Midbrain (tissue), 1 donor: ENCODE measurements around the gene MYG1.
"Not testable (repeated sequence)": the region's sequence is repeated elsewhere in the genome, so short reads cannot be mapped to it uniquely, and the experiment has no call there.

Source experiments
- DNase-seq: peaks from one replicate; lab custom pipeline; 2025; lab: John Stamatoyannopoulos, UW

MYG1 gene

DNA sequence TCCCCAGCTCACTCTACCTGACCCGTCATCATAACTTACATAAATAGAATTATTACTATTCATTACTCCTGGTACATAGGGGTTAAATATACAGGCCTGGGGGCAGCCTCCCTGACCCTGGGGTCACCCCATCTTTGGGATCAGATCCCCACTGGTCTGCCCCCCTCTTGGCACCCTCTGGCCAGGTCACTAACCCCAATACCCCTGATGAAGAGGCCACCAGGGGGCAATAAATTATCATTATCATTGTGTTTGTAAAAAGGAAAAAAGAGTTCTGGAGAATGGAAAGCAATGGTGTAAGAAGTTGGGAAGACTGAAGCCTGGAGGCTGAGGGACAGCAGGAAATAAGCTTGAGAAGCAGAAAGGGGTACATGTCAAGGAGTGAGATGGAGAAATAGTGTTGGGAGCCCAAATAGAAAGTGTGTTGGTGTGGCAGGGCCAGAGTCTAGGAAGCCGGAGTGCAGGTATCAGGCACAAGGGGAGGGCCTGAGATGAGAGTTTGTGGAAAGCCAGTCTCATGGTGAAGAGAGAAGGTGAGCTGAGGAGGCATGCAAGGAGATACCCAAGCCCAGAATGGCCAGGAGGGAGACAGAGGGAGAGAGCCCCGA lies 28.0 kb downstream of the MYG1 start:
- no peak for DNase-seq

DNA sequence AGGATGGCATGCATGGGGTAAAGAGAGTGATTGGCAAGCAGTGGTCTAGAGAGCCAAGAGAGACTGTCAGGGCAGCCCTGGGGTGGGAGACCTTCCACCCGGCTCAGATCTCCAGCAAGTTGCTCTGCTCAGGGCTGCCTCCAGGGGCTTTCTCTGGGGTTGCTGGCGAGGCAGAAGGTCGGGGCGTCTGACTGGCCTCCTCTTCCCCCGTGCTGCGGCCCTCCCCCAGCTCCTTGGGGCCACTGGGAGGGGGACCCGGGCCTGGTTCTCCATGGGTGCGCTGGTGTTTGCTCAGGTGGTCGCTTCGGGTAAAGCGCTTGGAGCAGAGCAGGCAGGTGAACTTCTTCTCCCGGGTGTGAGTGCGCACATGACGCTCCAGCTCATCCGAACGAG lies 28.5 kb downstream of the MYG1 start:
- no peak for DNase-seq

DNA sequence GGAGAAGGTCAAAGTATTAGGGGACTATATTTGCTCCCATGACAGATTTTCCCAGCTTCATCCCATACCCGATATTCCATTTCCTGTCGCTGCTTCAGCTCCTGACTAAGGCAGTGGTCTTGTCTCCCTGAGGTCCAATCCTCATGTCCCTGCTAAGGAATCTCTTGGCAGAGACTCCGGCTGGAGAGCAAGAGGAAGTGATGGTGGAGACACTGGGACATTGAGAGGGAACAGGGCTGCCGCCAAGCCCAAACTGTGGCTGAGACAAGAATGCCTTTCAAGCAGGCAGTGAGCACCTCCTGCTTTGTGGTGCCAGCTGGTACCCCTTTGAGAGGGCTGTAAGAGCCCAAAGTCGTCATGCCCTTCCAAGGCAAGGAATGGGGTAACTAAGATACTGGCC lies 31.2 kb downstream of the MYG1 start:
- DNase-seq = no peak

DNA sequence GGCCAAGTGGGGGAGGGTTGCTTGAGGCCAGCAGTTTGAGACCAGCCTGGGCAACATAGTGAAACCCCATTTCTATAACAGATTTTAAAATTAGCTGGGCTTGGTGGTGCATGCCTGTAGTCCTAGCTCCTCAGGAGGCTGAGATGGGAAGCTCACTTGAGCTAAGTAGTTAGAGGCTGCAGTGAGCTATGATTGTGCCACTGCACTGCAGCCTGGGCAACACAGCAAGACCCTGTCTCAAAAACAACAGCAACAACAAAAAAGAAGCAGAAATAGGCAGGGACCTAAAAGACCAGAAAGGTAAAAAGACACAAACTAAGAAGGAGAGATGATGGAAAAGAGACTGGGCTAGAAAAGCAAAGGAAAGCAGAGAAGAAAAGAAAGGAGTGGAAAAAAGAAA lies 32.8 kb downstream of the MYG1 start:
- not testable (repeated sequence) for DNase-seq

DNA sequence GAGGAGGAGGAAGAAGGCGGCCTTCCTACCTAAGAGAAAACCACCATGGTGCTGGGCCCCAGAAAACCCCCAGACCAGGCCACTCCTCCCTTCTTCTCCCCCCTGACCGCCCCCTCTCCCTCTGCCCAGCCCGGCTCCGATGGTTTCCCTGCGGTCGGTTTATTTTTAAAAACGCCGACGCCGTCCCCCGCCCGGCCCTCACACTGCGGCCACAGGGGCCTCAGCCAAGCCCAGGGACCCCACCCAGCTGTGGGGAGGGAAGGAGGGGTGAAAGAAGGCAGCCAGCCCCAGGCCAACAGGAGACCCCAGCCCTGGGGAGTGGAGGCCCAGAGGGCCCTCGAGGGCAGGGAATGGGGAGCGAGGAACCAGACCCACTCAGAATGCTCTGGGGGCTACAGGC lies 33.2 kb downstream of the MYG1 start:
- DNase-seq = no peak

DNA sequence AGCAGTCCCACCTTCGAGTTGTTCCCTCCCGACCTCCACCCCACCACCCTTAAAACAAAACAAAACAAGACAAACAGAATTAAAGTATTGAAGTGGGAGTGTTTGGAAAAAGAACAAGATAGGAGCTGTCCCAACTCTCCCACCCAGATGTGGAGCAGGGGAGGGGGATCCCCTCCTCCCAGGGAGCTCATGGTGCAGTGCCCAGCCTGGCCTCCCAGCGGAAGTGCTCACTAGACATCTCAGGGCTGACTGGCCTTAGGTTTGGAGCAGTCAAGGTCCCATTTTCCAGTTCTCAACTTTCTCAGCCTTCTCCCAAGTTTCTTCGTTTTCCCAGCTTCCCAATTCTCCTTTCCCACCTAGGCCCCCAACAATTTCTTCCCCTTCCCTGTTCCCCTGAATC lies 33.8 kb downstream of the MYG1 start:
- no peak for DNase-seq

DNA sequence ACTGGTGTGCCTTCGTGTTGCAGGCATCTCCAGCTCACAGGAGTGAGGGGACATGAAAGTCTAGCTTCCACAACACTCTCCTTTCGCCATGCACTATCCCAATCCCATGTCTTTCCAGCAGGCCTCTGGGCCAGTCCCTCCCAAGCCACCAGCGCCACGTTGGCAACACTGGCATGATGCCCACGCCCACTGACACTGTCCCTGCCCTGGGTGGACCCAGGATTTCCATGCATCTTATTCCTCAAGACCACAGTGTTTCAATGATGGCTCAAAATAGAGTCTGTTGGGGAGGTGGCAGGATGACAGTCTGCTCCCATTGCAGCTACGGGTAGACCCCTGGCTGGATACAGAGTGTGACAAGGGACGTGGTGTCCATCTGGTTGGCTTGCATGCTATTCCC lies 34.4 kb downstream of the MYG1 start:
- no peak for DNase-seq

DNA sequence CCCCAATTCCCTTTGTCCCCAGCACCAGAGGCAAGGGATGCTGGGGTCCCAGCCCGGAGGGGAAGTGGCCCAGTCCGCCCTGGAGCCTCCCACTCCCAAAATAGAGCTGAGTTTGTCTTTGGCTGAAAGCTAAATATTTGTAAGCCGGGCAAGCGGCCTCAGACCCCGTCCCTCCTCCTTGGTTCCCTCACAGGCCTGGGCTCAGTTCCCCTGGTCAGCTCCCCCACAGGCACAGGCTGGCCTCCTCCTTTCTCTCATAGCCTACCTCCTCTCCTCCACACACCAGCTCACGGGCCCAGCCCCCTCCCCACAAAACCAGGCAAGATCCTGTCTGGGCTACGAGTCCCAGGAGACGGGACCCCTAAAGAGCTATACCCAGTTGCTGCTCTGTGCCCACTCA lies 35.3 kb downstream of the MYG1 start:
- DNase-seq = no peak

DNA sequence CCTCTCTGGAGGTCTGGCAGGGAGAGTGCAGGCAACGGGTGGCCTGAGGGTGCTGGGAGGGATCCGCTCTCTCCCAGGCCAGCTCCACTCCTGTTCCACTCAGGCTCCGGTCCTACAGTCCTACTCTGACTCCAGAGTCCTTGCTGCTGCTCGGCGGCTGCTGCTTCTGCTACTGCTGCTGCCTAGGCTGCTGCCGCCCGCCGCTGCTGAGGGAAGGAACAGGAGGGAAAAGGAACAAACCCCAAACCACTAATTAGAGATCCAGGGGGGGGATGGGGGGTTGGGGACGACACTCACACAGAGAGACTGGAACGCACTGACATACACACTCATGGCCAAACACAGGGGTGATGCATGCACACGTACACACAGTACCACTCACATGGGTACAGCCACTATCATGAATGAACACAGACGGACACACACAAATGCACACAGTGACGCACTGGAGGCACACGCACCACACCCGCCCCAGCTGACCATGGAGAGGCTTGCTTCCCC lies 36.7 kb downstream of the MYG1 start, which contains the start of gene SP7:
TSS of gene SP7 (minus strand) at position 174 of the 501 bp plus-strand sequence. CDS start 708 bp downstream, outside the sequence.
- no peak for DNase-seq

DNA sequence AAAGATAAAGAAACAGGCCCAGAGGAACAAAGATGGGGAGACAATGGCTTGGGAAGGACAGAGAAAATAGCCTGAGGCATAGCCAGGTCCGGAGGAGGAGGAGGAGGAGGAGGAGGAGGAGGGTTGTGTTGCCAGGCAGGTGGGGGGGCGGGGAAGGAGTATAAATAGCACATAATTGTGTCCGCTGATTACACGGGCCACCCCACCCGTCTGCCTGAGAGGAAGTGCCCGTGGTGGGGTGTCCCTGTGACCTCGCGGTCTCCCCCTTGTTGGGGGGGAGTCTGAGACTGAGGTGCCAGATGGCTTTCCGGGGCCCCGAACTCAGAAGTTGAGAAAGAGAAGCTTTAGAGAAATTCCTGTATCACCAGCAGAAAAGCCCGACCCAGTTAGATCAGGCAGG lies 38.5 kb downstream of the MYG1 start:
- no peak for DNase-seq

DNA sequence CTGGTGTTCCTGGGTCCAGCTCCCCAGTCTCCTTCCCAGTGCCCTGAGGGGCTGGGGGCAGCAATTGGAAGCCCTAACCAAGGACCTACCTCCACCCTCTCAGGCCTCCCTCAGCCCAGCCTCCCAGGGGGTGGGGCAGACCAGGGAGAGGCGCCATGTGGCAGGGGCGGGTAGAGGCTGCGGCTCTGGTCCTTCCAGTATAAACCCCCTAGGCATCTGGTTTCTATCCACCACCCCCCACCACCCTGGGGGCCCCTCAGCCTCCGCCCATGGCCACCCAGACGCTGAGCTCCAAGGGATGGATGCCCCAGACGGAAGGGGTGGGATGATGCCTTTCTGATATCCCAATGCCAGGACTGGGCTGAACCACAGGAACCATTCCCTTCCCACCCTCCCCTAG lies 39.4 kb downstream of the MYG1 start:
- DNase-seq = no peak

DNA sequence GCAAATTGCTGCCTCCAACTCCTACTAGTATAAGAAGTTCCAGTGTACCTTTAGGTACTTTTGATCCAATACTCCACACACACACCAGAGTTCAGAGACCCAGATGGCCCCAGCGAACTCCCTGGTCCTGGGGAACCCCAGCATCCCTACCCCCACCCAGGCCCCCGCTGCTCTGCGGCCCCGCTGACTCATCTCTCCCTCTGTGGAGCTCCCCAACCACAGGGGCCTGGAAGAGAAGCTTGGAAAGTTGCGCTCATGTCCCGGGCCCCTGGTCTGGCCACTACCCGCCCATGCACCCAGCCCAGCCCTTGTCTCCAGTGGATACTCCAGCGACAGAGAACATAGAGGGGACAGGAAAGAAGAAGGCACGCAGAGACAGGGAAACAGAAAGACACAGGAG lies 40.9 kb downstream of the MYG1 start:
- DNase-seq = no peak

DNA sequence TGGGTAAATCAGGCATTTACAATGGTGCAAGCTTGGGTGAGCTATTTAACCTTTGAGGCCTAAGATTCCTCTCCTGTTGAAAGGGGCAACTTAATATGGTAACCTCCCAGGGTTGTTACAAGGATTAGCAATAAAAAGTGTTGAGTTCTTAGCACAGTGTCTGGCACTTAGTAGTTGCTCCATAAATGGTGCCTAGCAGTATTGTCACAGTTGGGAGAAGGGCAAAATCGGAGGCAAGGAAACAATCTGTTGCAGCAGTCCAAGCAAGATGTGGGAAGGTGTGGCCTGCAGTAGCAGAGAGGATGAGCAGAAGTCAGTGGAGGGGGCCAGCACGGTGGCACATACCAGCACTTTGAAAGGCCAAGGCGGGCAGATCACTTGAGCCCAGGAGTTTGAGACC lies 44.0 kb downstream of the MYG1 start:
- DNase-seq = no peak

DNA sequence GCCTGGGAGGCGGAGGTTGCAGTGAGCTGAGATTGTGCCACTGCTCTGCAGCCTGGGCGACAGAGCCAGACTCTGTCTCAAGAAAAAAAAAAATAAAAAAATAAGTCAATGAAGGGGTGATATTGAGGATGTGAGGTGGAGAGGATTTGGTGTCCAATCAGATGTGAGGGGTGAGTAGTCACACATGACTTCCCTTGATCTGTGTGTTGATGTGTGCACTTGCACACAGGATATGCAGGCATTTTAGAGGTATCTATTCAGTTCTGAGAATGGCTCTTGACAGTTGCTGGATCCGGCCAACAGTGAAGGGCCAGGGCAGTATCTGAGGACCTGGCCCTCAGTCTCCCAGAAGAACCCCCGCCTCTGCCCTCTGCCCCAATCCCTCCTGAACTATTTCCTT lies 44.5 kb downstream of the MYG1 start:
- no peak for DNase-seq

DNA sequence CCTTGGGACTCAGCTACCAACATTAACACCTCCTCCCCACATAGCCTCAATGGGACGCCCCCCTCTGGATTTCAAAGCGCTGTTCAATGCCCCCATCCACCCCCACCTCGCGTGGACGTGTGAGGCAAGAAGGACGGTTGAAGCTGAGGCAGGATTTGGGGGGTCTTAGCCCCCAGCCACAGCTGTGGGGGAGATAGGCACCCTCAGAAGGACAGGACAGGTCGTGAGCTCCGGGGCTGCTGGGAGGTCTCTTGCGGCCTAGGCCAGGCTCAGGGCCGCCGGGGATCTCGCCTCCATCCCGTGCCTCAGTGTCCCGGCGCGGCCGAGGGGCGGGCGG lies 45.0 kb downstream of the MYG1 start:
- no peak for DNase-seq

DNA sequence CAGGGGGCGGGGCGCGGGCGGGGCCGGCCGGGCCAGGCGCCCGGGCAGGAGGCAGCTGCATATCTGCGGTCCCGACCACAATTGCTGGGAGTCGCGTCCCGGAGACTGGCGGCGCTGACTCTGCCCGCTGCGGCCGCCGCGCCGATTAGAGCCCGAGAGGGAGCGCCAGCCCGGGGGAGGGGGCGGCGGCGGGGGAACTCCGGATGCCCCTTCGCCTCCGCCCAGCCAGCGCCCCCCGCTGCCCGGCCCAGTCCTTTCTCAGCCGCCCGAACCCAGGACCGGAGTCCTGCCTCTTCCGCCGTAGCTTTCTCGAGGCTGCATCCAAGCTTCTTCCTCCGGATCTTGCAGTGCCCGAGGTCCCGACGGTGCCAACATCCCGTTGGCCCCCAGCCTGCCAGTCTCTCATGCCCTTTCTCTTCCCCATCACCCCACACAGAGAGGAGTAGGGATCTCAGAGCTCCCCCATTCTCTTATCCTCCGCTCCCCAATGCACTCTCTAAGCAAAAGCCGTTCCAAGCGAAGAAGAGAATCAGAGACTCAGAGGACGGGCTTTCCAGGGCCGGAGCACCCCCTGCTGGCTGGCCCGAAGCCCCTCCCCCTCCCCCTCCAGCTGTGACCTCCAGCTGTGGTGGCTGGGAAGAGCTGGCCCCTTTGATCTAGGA lies 45.5 kb downstream of the MYG1 start:
- DNase-seq = peak; percentile 78

DNA sequence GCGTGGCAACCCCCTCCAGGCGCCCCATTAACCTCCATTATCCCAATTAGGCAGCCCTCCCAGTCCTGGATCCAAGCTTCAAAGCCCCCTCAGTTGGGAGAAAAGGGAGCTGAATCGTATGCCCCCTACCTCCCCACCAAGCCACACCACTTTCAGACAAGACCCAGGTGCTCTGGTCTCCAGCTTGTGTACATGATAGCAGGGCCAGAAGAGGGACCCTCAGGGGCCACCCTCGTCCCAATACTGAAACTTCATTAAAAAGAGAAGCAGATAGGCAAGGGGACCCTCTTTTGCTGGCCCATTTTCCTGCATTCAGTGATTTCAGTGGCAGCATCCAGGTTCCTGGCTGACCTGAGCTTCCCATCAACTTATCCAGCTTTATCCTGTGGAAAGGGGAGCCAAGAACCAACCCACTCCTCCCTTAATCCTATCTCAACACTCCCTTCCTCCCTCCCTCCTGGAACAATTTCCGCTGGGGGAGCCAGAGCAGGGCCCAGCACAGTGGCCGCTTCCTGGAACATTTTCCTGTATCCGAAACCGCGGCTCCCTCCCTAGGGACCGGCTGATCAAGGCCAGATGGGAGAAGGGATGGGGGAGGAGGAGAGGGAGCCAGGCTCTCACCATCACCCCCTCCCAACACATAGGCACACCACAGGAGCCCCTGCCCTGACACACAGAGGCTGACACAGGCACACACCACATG lies 46.1 kb downstream of the MYG1 start:
- DNase-seq = no peak

DNA sequence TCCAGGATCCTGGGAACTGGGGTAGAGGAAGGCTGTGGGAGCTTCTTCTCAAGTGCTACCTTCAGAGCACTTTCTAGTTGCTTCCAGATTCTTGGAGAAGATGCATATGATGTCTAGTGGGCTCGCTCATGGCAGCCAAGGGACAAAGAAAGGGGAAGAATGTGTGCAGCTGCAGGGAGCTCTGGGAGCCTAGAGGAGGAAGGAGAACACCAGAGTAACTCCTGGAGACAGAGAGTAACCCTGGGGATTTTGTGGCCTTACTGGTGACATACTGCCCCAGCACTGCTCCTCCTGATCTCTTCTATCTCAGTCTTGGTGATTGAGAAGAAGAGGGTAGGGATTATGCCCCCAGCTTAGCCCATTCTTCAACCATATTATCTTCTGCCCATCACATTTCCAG lies 47.0 kb downstream of the MYG1 start:
- DNase-seq = no peak

DNA sequence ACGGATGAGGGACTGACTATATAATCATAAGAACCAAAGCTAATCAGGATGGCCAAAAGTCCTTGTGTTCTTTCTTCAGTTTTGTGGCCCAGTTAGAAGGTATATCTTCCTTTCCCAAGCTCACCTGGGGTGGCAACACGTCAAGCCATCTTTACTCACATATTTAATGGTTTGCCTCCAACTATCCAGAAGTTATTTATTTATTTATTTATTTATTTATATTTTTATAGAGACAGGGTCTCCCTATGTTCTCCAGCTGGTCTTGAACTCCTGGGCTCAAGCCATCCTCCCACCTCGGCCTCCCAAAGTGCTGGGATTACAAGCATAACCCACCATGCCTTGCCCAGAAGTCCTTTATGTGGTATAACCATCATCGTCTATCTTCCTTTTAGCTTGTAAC lies 48.4 kb downstream of the MYG1 start:
- DNase-seq = no peak

DNA sequence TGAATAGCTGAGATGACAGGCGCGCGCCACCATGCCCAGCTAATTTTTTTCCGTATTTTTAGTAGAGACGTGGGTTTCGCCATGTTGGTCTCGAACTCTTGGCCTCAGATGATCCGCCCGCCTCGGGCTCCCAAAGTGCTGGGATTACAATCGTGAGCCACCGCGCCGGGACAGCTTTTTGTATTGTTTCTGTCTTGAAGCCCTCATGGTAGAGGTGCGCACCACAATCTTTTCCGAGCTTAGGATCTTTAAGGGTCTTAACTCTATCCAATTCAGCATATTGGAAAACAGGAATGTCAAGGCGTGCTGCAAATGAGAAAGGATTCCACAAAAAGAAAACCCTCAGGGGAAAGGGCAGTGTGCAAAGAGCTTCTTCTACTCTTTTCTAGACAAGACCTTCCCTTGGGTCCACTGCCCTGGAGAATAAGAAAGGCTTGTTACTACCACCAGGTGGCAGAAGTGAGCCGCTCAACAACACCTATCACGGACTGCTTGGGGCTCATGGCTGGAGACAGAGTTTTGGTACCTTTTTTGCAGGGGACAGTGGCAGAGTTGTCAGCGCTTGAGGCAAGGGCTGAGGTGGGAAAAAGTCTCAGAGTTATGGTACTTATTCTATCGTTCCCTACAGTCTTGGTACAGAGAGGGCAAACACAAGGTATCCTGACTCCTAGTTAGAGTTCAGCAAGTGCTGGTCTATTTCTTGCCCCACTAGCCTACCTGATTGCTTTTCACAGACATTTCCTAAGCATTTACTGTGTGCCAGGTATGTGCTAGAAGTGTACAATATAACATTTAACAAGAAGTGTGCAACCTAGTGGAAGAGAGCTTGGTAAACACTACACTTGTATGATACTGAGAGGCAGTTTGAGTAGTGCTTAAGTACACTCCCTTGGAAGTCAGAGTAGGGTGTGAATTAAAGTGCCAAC lies 53.1 kb downstream of the MYG1 start:
- DNase-seq = peak; percentile 83

DNA sequence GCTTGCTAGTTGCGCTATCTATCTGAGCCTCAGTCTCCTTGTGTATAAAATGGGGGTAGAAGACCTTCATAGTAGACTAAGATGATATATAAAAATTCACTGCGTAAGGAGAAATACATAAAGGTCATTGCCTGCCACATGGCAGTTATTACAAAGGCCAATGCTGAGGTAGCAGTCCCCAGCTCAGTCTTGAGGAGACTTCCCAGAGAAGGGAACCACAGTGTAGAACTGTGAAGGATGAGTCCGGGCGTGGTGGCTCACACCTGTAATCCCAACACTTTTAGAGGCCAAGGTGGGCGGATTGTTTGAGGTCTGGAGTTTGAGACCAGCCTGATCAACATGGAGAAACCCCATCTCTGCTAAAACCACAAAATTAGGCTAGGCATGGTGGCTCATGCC lies 53.8 kb downstream of the MYG1 start:
- DNase-seq = no peak

DNA sequence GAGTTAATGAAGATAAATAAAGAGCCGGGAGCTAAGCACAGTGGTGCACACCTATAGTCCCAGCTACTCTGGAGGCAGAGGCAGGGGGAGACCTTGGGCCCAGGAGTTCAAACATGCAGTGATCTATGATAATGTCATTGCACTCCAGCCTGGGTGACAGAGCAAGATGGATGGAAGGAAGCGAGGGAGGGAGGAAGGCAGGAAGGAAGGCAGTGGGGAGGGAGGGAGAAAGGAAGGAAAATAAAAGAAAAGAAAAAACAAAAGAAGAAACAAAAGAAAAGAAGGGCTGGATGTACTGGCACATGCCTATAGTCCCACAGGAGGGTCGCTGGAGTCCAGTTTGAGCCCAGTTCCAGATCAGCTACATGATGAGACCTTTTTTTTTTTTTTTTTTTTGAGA lies 55.6 kb downstream of the MYG1 start:
- DNase-seq = no peak
